ENCODE results near the gene RAF1. TPM values are rescaled to one million over a fixed set of nuclear protein-coding genes. Genes with fewer than 3 reads are reported as not detected.

The RAF1 gene
- total and polyA plus RNA-seq, 2 of the 8 experiments (the other 6 are each of a cell fraction or from before 2014, with no cell fraction given), result 103 to 118 TPM

DNA sequence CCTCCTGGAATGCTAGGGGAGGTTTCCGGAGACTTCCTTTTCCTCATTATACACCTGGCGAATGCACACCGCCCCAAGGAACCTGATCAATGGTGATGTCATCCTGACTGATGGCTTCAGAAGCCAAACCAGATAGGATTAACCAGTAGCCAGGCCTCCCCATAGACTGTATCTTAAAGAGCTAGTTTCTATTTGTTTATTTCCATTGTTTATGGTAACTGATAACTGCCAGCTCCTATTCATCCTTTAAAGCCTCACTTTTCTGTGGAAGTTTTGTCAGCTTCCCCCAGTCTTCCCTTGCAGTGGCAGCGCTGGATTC is 118.5 kb downstream of the RAF1 start, which contains the start of gene MKRN2OS:
Gene MKRN2OS (minus strand): TSS at position 27 of the 319 bp plus-strand sequence. CDS start 35 bp downstream, outside the sequence.
- ChIA-PET POLR2A (ENCODE audit: partially characterized antibody) (interaction anchor here (0.7 to 3.0 kb wide), 7 partner anchors 8 to 117 kb away, joined by 3 to 21 read pairs (median 3); partner anchors contain the start of gene MKRN2), CTCF (ENCODE audit: partially characterized antibody) (interaction anchor here (1.2 kb wide), 1 partner anchor 38 kb away, joined by 4 read pairs; no protein-coding TSS in a partner anchor)
- Histone ChIP-seq H3K4me3 (ENCODE audit: extremely low read depth in 1 of 4, insufficient read depth in 2 of 4, low read depth in 3 of 4, low read length in 4 of 4) (peak within 1 kb of the TSS in 1 of 4 experiments; percentile 2; a peak in 1 of 8 replicates), H3K9ac (replicated peaks in 1 of 4; ENCODE audit: extremely low read depth in 1 of 4, low read depth in 3 of 4, low read length in 3 of 4) (0 out of 7 replicates have a peak within 1 kb of the TSS, but pooled peaks of 1 of the 4 experiments have one; percentile 11), H2BK120ac (replicated peaks; ENCODE audit: low read depth, low read length) (no peak within 1 kb of the TSS), H3K4ac (replicated peaks; ENCODE audit: insufficient read length, low read depth, low read length) (no peak within 1 kb of the TSS), H2BK20ac (ENCODE audit: low read length) (no peak within 1 kb of the TSS), H2BK15ac (ENCODE audit: low read length) (no peak within 1 kb of the TSS), H3K9me3 (ENCODE audit: insufficient read depth in 2 of 2, low read depth in 1 of 2, low read length in 1 of 2) (no peaks in the 10 kb centered on the region), H4K8ac (ENCODE audit: extremely low read depth, insufficient read depth, low read length) (no peak within 1 kb of the TSS; the same call in none of the 2 replicates), H3K36me3 (ENCODE audit: control insufficient read depth in 2 of 4, insufficient read depth in 4 of 4, low read length in 3 of 4) (no peaks in the 10 kb centered on the region), H2BK5ac (ENCODE audit: low read depth, low read length) (no peak within 1 kb of the TSS), H3K79me2 (ENCODE audit: control insufficient read depth in 1 of 2, insufficient read depth in 2 of 2, low read length in 2 of 2) (no peaks in the 10 kb centered on the region), H3K4me2 (ENCODE audit: insufficient read depth in 1 of 2, low read depth in 2 of 2, low read length in 2 of 2) (peak within 1 kb of the TSS; percentile 25 to 38; a peak in 2 of 4 replicates), H3K14ac (ENCODE audit: insufficient read length) (no peak within 1 kb of the TSS), H3K23ac (ENCODE audit: insufficient read length) (no peak within 1 kb of the TSS), H3K27me3 (replicated peaks in 1 of 4; ENCODE audit: control insufficient read depth in 3 of 4, extremely low read depth in 1 of 4, insufficient read depth in 3 of 4, low read length in 3 of 4) (no peaks in the 10 kb centered on the region), H3K4me1 (replicated peaks in 1 of 4; ENCODE audit: control insufficient read depth in 3 of 4, insufficient read depth in 4 of 4, low read length in 3 of 4) (peaks cover 0 to 4% (median 3%) of the 10 kb centered on the region in 4 experiments; a peak in 2 of 7 replicates), H4K91ac (replicated peaks; ENCODE audit: insufficient read length, low read length) (no peak within 1 kb of the TSS), H3K23me2 (ENCODE audit: low read depth, low read length) (no peaks in the 10 kb centered on the region), H3K79me1 (ENCODE audit: low read depth, low read length) (no peaks in the 10 kb centered on the region), H3K18ac (ENCODE audit: extremely low read depth, low read length) (no peak within 1 kb of the TSS), H3K56ac (replicated peaks; ENCODE audit: insufficient read length, low read depth, low read length) (no peak within 1 kb of the TSS), H2BK12ac (ENCODE audit: low read depth, low read length) (no peak within 1 kb of the TSS), H3K27ac (ENCODE audit: low read depth, low read length) (no peak within 1 kb of the TSS), H2AK5ac (ENCODE audit: low read depth, low read length) (no peak within 1 kb of the TSS), H4K5ac (ENCODE audit: insufficient read length, low read depth, low read length) (no peak within 1 kb of the TSS), H4K20me1 (replicated peaks in 1 of 2; ENCODE audit: control insufficient read depth in 1 of 2, insufficient read depth in 2 of 2, low read length in 2 of 2) (peaks cover 0 to 2% of the 10 kb centered on the region in 2 experiments), H2AFZ (ENCODE audit: low read length) (no peak within 1 kb of the TSS)
- no peak for TF ChIP-seq HDAC6 (IDR thresholded peaks at IDR 0.05; ENCODE audit: low read depth, low read length)
- peak; percentile 71; the same call in 1 of the 2 replicates for TF ChIP-seq TEAD4 (IDR thresholded peaks at IDR 0.05; ENCODE audit: low read depth, low read length)
- peak in 1 of 2 experiments; percentile 10; a peak in 1 of 3 replicates for TF ChIP-seq POLR2A (IDR thresholded peaks at IDR 0.05; ENCODE audit: control extremely low read depth in 1 of 2, low read depth in 2 of 2, low read length in 2 of 2)
- no peak for TF ChIP-seq MAFK (IDR thresholded peaks at IDR 0.05; ENCODE audit: low read depth, low read length)
- TF ChIP-seq CREB1 (IDR thresholded peaks at IDR 0.05), result 0 out of 2 replicates have a peak, but pooled peaks have one; percentile 35
- TF ChIP-seq SP1 (IDR thresholded peaks at IDR 0.05; ENCODE audit: low read depth, low read length), result 0 out of 2 replicates have a peak, but pooled peaks have one; percentile 19
- TF ChIP-seq, protein P1, sequence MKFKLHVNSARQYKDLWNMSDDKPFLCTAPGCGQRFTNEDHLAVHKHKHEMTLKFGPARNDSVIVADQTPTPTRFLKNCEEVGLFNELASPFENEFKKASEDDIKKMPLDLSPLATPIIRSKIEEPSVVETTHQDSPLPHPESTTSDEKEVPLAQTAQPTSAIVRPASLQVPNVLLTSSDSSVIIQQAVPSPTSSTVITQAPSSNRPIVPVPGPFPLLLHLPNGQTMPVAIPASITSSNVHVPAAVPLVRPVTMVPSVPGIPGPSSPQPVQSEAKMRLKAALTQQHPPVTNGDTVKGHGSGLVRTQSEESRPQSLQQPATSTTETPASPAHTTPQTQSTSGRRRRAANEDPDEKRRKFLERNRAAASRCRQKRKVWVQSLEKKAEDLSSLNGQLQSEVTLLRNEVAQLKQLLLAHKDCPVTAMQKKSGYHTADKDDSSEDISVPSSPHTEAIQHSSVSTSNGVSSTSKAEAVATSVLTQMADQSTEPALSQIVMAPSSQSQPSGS (IDR thresholded peaks at IDR 0.05; ENCODE audit: low read length), result peak; percentile 91
- DNase-seq (ENCODE audit: low read depth in 1 of 2, low spot score in 2 of 2) (peak in 1 of 2 experiments; percentile 56), FAIRE-seq (no peak)
- 36% methylated on average over 4 of the region's 4 CpGs; no CpG with 5 or more reads in 1 of the 2 experiments for WGBS, 2 experiments (ENCODE audit: extremely low coverage in 1 of 2, insufficient coverage in 1 of 2, insufficient read length in 1 of 2, insufficient replicate concordance in 2 of 2, low coverage in 1 of 2, low lambda C conversion rate in 2 of 2, missing lambda C conversion rate in 1 of 2)
